Measurements from ENCODE around the gene KIF1B. TPM values are rescaled to one million over a fixed set of nuclear protein-coding genes. Genes with fewer than 3 reads are reported as not detected.

KIF1B gene
- total and polyA plus RNA-seq, 9 of the 15 experiments (the other 6 are each of a cell fraction or from before 2014, with no cell fraction given): 2.8 to 19.8 (median 11.9) TPM

DNA sequence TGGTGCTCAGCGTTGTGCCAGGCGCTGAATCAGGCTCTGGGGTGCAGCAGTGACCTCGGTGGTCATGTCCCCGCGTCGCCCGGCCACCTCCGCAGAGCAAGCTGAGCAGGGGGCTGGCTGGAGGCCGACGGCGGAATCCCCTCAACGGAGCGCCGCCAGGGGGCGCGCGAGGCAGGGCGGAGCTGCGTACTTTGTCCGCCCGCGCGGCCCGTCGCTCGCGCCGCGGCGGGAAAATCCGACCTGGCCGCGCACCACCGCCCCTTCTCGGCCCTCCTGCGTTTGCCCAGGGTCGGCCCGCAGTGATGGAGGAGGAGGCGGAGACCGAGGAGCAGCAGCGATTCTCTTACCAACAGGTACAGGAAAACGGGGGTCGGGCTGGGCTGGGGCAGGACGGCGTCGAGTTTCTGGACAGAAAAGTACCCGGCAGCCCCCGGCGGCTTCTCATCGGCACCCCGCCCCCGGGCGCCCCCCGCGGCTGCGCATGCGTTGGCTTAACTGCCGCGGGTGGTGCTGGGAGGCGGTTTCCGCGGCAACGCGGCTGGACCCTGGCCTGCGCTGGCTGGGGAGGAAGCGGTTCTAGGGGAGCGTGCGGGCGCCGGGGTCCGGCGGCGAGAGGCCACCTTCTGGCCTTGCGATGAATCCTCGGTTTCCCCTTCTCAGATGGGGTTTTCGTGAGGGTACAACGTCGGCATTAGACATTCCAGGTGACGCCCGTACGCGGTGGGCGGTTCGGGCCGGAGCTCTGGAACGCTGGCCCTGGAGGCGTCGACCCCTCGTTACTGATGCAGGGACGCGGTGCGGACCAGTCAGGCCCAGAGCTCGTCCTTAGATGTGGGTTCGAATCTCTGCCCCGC, 220.1 kb downstream of the KIF1B start, which contains the start of gene CENPS (continued):
- TF ChIP-seq MXD1 (CRISPR knock-in tag; IDR thresholded peaks at IDR 0.05; ENCODE audit: borderline replicate concordance, poor library complexity, severe bottlenecking) (no peak), ZC3H8 (IDR thresholded peaks at IDR 0.05) (no peak), NCOR1 (IDR thresholded peaks at IDR 0.05) (no peak), CBX3 (IDR thresholded peaks at IDR 0.05; ENCODE audit: borderline replicate concordance in 1 of 2, low read length in 2 of 2) (peak in 1 of 2 experiments; percentile 84; a peak in 1 of 3 replicates), RBM17 (IDR thresholded peaks at IDR 0.05; ENCODE audit: borderline replicate concordance, low read depth, low read length) (no peak), CREBBP (IDR thresholded peaks at IDR 0.05; ENCODE audit: low read depth, low read length) (no peak), MED1 (CRISPR knock-in tag; IDR thresholded peaks at IDR 0.05; ENCODE audit: borderline replicate concordance) (no peak), E2F3 (CRISPR knock-in tag; IDR thresholded peaks at IDR 0.05) (peak; percentile 100), HNRNPLL (IDR thresholded peaks at IDR 0.05; ENCODE audit: low read depth, low read length, poor library complexity, severe bottlenecking) (peak; percentile 58), USF2 (CRISPR knock-in tag; IDR thresholded peaks at IDR 0.05) (no peak), ZNF707 (CRISPR knock-in tag; conservative IDR thresholded peaks at IDR 0.05) (0 out of 2 replicates have a peak, but pooled peaks have one; percentile 31)
- TF ChIP-seq, protein P1, sequence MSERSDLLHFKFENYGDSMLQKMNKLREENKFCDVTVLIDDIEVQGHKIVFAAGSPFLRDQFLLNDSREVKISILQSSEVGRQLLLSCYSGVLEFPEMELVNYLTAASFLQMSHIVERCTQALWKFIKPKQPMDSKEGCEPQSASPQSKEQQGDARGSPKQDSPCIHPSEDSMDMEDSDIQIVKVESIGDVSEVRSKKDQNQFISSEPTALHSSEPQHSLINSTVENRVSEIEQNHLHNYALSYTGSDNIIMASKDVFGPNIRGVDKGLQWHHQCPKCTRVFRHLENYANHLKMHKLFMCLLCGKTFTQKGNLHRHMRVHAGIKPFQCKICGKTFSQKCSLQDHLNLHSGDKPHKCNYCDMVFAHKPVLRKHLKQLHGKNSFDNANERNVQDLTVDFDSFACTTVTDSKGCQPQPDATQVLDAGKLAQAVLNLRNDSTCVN (CRISPR knock-in tag; IDR thresholded peaks at IDR 0.05): 0 out of 2 replicates have a peak, but pooled peaks have one; percentile 25
- TF ChIP-seq, protein P2, sequence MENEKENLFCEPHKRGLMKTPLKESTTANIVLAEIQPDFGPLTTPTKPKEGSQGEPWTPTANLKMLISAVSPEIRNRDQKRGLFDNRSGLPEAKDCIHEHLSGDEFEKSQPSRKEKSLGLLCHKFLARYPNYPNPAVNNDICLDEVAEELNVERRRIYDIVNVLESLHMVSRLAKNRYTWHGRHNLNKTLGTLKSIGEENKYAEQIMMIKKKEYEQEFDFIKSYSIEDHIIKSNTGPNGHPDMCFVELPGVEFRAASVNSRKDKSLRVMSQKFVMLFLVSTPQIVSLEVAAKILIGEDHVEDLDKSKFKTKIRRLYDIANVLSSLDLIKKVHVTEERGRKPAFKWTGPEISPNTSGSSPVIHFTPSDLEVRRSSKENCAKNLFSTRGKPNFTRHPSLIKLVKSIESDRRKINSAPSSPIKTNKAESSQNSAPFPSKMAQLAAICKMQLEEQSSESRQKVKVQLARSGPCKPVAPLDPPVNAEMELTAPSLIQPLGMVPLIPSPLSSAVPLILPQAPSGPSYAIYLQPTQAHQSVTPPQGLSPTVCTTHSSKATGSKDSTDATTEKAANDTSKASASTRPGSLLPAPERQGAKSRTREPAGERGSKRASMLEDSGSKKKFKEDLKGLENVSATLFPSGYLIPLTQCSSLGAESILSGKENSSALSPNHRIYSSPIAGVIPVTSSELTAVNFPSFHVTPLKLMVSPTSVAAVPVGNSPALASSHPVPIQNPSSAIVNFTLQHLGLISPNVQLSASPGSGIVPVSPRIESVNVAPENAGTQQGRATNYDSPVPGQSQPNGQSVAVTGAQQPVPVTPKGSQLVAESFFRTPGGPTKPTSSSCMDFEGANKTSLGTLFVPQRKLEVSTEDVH (IDR thresholded peaks at IDR 0.05; ENCODE audit: low read depth, partially characterized antibody): peak; percentile 99
- TF ChIP-seq, protein P3, sequence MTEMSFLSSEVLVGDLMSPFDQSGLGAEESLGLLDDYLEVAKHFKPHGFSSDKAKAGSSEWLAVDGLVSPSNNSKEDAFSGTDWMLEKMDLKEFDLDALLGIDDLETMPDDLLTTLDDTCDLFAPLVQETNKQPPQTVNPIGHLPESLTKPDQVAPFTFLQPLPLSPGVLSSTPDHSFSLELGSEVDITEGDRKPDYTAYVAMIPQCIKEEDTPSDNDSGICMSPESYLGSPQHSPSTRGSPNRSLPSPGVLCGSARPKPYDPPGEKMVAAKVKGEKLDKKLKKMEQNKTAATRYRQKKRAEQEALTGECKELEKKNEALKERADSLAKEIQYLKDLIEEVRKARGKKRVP (CRISPR knock-in tag; IDR thresholded peaks at IDR 0.05): peak; percentile 31; the same call in 1 of the 2 replicates
- TF ChIP-seq, protein P4, sequence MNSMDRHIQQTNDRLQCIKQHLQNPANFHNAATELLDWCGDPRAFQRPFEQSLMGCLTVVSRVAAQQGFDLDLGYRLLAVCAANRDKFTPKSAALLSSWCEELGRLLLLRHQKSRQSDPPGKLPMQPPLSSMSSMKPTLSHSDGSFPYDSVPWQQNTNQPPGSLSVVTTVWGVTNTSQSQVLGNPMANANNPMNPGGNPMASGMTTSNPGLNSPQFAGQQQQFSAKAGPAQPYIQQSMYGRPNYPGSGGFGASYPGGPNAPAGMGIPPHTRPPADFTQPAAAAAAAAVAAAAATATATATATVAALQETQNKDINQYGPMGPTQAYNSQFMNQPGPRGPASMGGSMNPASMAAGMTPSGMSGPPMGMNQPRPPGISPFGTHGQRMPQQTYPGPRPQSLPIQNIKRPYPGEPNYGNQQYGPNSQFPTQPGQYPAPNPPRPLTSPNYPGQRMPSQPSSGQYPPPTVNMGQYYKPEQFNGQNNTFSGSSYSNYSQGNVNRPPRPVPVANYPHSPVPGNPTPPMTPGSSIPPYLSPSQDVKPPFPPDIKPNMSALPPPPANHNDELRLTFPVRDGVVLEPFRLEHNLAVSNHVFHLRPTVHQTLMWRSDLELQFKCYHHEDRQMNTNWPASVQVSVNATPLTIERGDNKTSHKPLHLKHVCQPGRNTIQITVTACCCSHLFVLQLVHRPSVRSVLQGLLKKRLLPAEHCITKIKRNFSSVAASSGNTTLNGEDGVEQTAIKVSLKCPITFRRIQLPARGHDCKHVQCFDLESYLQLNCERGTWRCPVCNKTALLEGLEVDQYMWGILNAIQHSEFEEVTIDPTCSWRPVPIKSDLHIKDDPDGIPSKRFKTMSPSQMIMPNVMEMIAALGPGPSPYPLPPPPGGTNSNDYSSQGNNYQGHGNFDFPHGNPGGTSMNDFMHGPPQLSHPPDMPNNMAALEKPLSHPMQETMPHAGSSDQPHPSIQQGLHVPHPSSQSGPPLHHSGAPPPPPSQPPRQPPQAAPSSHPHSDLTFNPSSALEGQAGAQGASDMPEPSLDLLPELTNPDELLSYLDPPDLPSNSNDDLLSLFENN (IDR thresholded peaks at IDR 0.05; ENCODE audit: low read depth in 2 of 2, low read length in 2 of 2): peak in 1 of 2 experiments; percentile 70; a peak in 2 of 4 replicates
